Measurements from ENCODE around the gene DBN1. TPM values are rescaled to one million over a fixed set of nuclear protein-coding genes. Genes with fewer than 3 reads are reported as not detected.

DBN1 gene
- total RNA-seq, 1 experiment from 2014 or later, result 144 TPM

DNA sequence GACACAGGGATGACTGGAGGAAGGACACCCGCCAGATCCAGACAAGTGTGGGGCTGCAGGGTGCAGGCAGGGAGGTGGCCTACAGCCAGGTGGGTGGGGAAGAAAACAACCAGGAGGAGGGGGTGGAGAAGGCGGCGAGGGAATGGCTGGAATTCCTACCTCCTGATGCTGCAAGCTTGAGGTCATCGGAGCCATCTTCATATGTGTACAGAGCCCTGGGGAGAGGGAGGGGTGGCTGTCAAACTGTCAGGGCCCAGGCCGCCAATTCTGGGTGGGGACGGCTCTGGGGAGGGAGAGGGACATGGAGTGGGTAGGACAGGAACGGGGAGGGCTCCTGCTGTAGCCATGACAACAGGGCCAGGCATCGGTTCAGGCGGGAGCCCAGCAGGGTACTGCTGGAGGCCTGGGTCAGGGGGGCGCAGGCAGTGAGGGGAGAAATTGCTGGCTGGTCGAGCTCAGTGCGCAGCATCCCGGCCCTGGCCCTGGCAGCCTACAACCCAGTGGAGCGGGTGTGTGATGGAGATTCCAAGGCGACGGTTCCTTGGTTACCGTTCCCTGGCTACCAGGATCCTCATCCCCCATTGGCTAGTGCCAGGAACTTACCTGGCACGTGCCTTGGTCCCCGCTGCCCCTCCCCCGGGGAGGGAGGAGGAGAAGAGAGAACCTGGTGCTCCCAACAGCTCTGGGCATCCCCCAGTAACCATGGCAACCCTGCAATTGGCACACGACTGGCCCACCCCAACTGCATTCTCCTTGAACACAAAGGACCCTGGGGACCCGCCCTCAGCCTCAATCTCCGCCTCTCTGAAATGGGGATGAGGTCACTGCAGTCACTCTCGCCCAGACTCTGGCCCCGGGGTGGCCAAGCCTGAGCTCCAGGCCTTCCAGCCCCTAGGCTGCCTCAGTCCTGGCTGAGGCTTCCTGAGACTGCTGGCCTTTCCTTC lies 4.5 kb downstream of the DBN1 start:
- Mint-ChIP-seq H3K4me3 (ENCODE audit: unreplicated experiment) (peak overlapping the region; percentile 57), H3K27me3 (ENCODE audit: insufficient read depth, unreplicated experiment) (no peaks in the 10 kb centered on the region), H3K36me3 (ENCODE audit: insufficient read depth, unreplicated experiment) (peaks cover 62% of the 10 kb centered on the region), H3K4me1 (ENCODE audit: low read depth, unreplicated experiment) (peaks cover 26% of the 10 kb centered on the region), H3K27ac (ENCODE audit: unreplicated experiment) (peak overlapping the region; percentile 86), H3K9me3 (ENCODE audit: unreplicated experiment) (no peaks in the 10 kb centered on the region)
- ChIA-PET POLR2A (interaction anchor here (1.0 kb wide), 1 partner anchor 28 kb away, joined by 4 read pairs; the partner anchor contains the start of gene PDLIM7), CTCF (interaction anchor here (1.0 to 1.4 kb wide), 3 partner anchors 11 to 90 kb away, joined by 3 to 5 read pairs (median 3); no protein-coding TSS in a partner anchor)
- no TSS peak for BruUV-seq (replicated peaks)
- Histone ChIP-seq H3K27me3 (replicated peaks; ENCODE audit: control insufficient read depth, insufficient read depth, low read length) (no peaks in the 10 kb centered on the region), H3K4me3 (ENCODE audit: low read depth, low read length) (no peak overlapping the region), H3K36me3 (ENCODE audit: control insufficient read depth, insufficient read depth, low read length) (peaks cover 9% of the 10 kb centered on the region), H3K9me3 (no peaks in the 10 kb centered on the region), H3K4me1 (peaks cover 42% of the 10 kb centered on the region)
- intact Hi-C loops (cut with micrococcal nuclease; ENCODE audit: unreplicated experiment), result no loop called here
- TF ChIP-seq, protein P1, sequence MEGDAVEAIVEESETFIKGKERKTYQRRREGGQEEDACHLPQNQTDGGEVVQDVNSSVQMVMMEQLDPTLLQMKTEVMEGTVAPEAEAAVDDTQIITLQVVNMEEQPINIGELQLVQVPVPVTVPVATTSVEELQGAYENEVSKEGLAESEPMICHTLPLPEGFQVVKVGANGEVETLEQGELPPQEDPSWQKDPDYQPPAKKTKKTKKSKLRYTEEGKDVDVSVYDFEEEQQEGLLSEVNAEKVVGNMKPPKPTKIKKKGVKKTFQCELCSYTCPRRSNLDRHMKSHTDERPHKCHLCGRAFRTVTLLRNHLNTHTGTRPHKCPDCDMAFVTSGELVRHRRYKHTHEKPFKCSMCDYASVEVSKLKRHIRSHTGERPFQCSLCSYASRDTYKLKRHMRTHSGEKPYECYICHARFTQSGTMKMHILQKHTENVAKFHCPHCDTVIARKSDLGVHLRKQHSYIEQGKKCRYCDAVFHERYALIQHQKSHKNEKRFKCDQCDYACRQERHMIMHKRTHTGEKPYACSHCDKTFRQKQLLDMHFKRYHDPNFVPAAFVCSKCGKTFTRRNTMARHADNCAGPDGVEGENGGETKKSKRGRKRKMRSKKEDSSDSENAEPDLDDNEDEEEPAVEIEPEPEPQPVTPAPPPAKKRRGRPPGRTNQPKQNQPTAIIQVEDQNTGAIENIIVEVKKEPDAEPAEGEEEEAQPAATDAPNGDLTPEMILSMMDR (IDR thresholded peaks at IDR 0.05; ENCODE audit: insufficient read depth in 1 of 2, low read depth in 1 of 2, low read length in 1 of 2, severe bottlenecking in 1 of 2, unreplicated experiment in 1 of 2), result no peak
- peak; percentile 74 to 81 for DNase-seq

DNA sequence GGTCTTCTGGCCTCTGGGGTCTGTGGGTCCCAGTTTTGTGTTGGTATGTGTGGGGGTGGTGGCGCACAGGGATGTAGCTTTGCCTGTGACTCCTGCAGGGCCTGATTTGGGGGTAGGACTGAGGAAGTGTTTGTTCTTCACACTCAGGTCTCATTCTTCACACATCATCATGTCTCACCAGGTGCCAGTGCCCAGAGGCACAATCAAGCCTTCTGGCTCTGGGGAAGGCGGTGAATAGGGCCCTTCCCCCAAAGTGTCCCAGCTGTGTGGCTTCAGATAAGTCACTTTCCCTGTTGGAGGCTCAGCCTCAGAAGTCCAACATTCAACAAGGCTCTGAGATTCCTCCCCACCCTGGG lies 5.1 kb downstream of the DBN1 start:
- Histone ChIP-seq H3K36me3 (ENCODE audit: control insufficient read depth, insufficient read depth, low read length) (peaks cover 9% of the 10 kb centered on the region), H3K4me3 (ENCODE audit: low read depth, low read length) (no peak overlapping the region), H3K27me3 (replicated peaks; ENCODE audit: control insufficient read depth, insufficient read depth, low read length) (no peaks in the 10 kb centered on the region), H3K9me3 (no peaks in the 10 kb centered on the region), H3K4me1 (peaks cover 41% of the 10 kb centered on the region)
- H3K9me3 Mint-ChIP-seq (ENCODE audit: unreplicated experiment), result no peaks in the 10 kb centered on the region
- CTCF ChIA-PET, result interaction anchor here (1.4 kb wide), 1 partner anchor 89 kb away, joined by 5 read pairs; no protein-coding TSS in a partner anchor
- H3K27me3 Mint-ChIP-seq (ENCODE audit: insufficient read depth, unreplicated experiment), result no peaks in the 10 kb centered on the region
- DNase-seq, result no peak
- TF ChIP-seq, protein P1 (IDR thresholded peaks at IDR 0.05; ENCODE audit: insufficient read depth in 1 of 2, low read depth in 1 of 2, low read length in 1 of 2, severe bottlenecking in 1 of 2, unreplicated experiment in 1 of 2), result no peak
- intact Hi-C loops (cut with micrococcal nuclease; ENCODE audit: unreplicated experiment), result no loop called here
- peaks cover 68% of the 10 kb centered on the region for H3K36me3 Mint-ChIP-seq (ENCODE audit: insufficient read depth, unreplicated experiment)
- H3K4me1 Mint-ChIP-seq (ENCODE audit: low read depth, unreplicated experiment), result peaks cover 24% of the 10 kb centered on the region
- POLR2A ChIA-PET, result interaction anchor here (1.0 kb wide), 1 partner anchor 29 kb away, joined by 4 read pairs; the partner anchor contains the start of gene PDLIM7
- BruUV-seq (replicated peaks), result no TSS peak
- peak overlapping the region; percentile 86 for H3K27ac Mint-ChIP-seq (ENCODE audit: unreplicated experiment)
- peak overlapping the region; percentile 57 for H3K4me3 Mint-ChIP-seq (ENCODE audit: unreplicated experiment)

DNA sequence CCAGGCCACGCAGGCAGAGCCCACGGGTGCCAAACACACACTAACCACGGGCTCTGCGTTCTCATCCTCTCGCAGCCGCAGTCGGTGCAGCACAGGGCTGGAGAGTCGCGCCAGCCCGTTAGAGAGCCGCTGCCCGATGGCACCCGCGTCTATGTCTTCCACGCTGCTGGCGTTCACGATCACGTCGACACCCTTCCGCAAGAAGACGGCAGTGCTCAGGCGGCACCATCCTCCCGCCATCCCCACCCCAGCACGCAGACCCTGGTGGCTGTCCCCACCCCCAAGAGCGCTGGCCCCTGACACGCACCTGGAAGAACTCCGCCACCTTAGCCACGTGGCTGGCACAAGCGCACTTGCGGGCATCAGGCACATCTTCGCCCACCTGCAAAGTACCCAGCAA lies 6.0 kb downstream of the DBN1 start:
- BruUV-seq (replicated peaks), result no TSS peak
- H3K4me3 ChIP-seq (ENCODE audit: low read depth, low read length), result no peak overlapping the region
- peak overlapping the region; percentile 86 for H3K27ac Mint-ChIP-seq (ENCODE audit: unreplicated experiment)
- no peaks in the 10 kb centered on the region for H3K27me3 ChIP-seq (replicated peaks; ENCODE audit: control insufficient read depth, insufficient read depth, low read length)
- peaks cover 76% of the 10 kb centered on the region for H3K36me3 Mint-ChIP-seq (ENCODE audit: insufficient read depth, unreplicated experiment)
- no peak overlapping the region for H3K4me3 Mint-ChIP-seq (ENCODE audit: unreplicated experiment)
- no peaks in the 10 kb centered on the region for H3K9me3 ChIP-seq
- POLR2A ChIA-PET, result no interaction called here
- no peaks in the 10 kb centered on the region for H3K27me3 Mint-ChIP-seq (ENCODE audit: insufficient read depth, unreplicated experiment)
- no peaks in the 10 kb centered on the region for H3K9me3 Mint-ChIP-seq (ENCODE audit: unreplicated experiment)
- CTCF ChIA-PET, result no interaction called here
- TF ChIP-seq, protein P1 (IDR thresholded peaks at IDR 0.05; ENCODE audit: insufficient read depth in 1 of 2, low read depth in 1 of 2, low read length in 1 of 2, severe bottlenecking in 1 of 2, unreplicated experiment in 1 of 2), result no peak
- peaks cover 24% of the 10 kb centered on the region for H3K4me1 Mint-ChIP-seq (ENCODE audit: low read depth, unreplicated experiment)
- H3K4me1 ChIP-seq, result peaks cover 41% of the 10 kb centered on the region
- DNase-seq, result no peak
- intact Hi-C loops (cut with micrococcal nuclease; ENCODE audit: unreplicated experiment), result no loop called here
- peaks cover 9% of the 10 kb centered on the region for H3K36me3 ChIP-seq (ENCODE audit: control insufficient read depth, insufficient read depth, low read length)

Data from Caco-2 (cell line).